Jurkat, Clone E6-1 (cell line): ENCODE data around the gene LRRC52.
A peak's percentile ranks its signal among the peaks of the same experiment; 100 is the strongest.
"Not testable (repeated sequence)": the region's sequence is repeated elsewhere in the genome, so short reads cannot be mapped to it uniquely, and the experiment has no call there.

Experiments
- DNase-seq: peaks from one replicate; pipeline ENCODE4 v3.0.0-alpha.2; 2011; ENCODE audit warnings: low read depth, low spot score
- H3K4me3 ChIP-seq: 2 replicates; pipeline ENCODE4 v1.5.1; 2011; ENCODE audit warnings: mild to moderate bottlenecking, low read length, control low read depth, moderate library complexity

LRRC52 gene

GRCh38 chr1:165575468-165576099, 31.8 kb downstream of the LRRC52 start:
- no peak for DNase-seq
- no peak overlapping the region for H3K4me3 ChIP-seq

- no peak overlapping the region for H3K4me3 ChIP-seq
- no peak for DNase-seq
Measured at GRCh38 chr1:165576536-165576935, 32.7 kb downstream of the LRRC52 start.

- no peak for DNase-seq
Measured at GRCh38 chr1:165577707-165578106, 33.9 kb downstream of the LRRC52 start.

DNA sequence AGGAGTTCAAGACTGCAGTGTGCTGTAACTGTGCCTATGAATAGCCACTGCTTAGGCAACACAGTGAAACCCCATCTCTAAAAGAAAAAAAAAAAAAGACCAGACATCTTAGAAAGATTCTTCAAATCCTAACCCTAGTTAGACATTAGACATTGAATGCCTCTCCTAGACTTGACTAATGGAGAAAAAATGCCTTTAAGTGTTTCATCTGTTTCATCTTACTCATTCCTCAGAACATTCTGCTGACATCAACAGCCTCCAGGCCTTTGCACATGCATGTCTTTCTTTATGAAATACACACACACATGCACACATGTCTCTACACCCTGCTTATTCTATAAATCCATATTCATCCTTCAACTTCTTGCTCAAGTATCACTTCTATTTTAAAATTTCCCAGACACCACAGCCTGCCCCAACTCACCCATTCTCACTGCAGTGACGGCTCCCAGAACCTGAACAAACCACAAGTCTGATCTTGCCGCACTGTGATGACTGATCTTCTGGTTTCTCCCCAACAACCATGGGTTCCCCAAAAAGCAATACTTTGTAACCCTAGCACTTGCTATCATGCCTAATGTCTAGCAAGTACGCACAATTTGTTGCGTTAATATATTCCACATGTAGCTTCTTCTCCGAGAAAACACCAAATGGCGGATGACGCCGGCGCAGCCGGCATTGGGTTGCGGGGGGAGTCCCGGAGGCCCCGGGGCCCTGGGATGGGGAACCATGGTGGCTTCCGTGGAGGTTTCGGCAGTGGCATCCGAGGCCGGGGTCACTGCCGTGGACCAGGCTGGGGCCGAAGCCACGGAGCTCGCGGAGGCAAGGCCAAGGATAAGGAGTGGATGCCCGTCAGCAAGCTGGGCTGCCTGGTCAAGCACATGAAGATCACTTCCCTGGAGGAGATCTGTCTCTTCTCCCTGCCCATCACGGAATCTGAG, 37.4 kb downstream of the LRRC52 start:
- no peak overlapping the region for H3K4me3 ChIP-seq
- no peak for DNase-seq

More at GRCh38 chr1:165577707-165578106, 33.9 kb downstream of the LRRC52 start:
- no peak overlapping the region for H3K4me3 ChIP-seq

- DNase-seq, result no peak
- no peak overlapping the region for H3K4me3 ChIP-seq
Measured at GRCh38 chr1:165581926-165582325, 38.1 kb downstream of the LRRC52 start.

DNA sequence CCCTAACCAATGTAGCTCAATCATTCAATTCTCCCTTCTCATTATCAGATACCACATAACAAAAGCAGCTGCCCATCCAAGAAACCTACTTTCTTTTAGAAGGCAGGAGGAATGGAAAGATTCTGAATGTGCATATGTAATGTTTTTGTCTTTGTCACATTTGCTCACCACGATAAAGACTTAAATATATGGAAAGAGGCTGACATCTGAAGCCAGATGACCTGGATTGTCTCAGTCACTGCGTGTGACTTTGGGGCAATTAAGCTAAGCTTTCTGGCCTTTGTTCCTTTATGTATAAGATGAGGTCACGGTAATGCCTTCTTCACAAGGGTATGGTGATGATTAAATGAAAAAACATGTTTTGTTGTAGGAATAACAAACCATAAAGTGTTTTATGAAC, 42.6 kb downstream of the LRRC52 start:
- no peak for DNase-seq
- no peak overlapping the region for H3K4me3 ChIP-seq

DNA sequence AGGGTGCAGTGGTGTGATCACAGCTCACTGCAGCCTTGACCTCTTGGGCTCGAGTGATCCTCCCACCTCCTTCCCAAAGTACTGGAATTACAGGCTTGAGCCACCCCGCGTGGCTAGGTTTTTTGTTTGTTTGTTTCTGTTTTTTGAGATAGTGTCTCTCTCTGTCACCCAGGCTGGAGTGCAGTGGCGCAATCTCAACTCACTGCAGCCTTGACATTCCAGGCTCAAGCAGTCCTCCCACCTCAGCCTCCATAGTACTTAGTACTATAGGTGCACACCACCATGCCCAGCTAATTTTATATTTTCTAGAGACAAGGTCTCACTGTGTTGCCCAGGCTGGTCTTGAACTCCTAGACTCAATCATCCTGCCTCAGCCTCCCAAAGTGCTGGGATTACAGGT, 47.6 kb downstream of the LRRC52 start:
- not testable (repeated sequence) for H3K4me3 ChIP-seq, DNase-seq

GRCh38 chr1:165592945-165593823, 49.4 kb downstream of the LRRC52 start:
- DNase-seq, result peak; percentile 78
- H3K4me3 ChIP-seq, result no peak overlapping the region

GRCh38 chr1:165595246-165595938, 51.6 kb downstream of the LRRC52 start:
- no peak overlapping the region for H3K4me3 ChIP-seq
- no peak for DNase-seq

- H3K4me3 ChIP-seq, result peak overlapping the region; percentile 71
- peak; percentile 90 for DNase-seq
Measured at GRCh38 chr1:165597883-165598675, 54.3 kb downstream of the LRRC52 start.

GRCh38 chr1:165598676-165599059, 54.9 kb downstream of the LRRC52 start:
- H3K4me3 ChIP-seq, result peak overlapping the region; percentile 71
- DNase-seq, result no peak

DNA sequence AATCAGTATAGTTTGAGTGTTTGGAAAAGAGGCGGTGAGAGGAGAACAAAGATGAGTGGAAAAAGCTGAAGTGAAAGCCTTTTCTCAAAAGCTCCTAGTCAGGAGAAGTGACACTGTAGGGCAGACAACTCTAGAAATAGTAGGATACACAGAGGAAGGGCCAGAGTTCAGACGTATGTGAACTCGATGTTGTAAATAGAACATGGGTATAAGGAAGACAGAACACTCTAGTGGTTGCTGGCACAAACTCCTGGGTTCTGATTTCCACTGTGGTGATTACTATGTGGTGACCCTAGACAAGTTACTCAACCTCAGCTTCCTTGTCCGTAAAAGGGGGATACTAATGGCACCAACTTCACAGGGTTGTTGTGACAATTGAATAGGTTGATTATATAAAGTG, 57.0 kb downstream of the LRRC52 start:
- no peak for DNase-seq
- no peak overlapping the region for H3K4me3 ChIP-seq

DNA sequence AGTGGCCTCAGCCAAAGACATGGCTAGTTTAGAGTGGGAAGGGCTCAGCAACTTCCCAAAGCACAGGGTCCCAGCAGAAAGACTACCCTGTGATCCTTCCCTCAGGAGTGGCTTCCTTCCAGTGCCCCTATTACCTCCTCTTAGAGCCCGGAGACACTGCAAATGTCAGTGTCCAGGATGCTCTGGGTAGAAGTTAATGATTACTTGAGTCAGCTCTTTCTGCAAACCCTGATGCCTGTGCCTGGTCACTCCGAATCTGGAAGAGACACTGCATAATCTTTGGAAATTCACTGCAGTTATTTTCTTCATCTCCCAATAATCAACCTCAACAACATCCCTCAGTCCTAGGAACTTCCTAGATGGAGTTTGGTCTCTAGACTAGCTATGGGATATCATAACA, 60.0 kb downstream of the LRRC52 start:
- no peak for DNase-seq
- H3K4me3 ChIP-seq, result no peak overlapping the region

DNA sequence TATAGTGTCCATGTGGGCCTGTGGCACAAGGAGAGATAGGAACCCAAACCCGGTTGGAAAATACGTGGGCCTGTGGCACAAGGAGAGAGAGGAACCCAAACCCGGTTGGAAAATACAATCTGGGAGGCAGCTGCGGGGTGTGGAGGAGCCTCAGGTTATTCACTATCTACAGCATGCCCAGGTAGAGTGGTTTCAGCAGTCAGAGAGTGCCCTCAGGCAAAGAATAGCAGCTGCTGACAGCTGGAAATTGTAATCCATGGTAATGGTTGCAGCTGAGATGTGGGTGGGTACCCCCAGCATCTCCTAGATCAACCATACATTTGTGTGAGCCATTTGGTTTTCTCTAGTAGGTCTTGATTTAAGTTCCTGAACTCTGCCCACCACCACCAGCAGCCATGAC, 61.4 kb downstream of the LRRC52 start:
- no peak overlapping the region for H3K4me3 ChIP-seq
- DNase-seq, result no peak

DNA sequence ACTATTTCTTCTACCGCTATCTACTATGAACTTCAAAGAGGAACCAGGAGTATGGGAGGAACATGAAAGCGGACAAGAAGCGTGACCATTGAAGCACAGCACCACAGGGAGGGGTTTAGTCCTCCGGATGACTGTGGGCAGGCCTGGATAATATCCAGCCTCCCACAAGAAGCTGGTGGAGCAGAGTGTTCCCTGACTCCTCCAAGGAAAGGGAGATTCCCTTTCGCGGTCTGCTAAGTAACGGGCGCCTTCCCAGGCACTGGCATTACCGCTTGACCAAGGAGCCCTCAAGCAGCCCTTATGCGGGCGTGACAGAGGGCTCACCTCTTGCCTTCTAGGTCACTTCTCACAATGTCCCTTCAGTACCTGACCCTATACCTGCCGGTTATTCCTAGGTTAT, 62.9 kb downstream of the LRRC52 start:
- not testable (repeated sequence) for DNase-seq, H3K4me3 ChIP-seq

DNA sequence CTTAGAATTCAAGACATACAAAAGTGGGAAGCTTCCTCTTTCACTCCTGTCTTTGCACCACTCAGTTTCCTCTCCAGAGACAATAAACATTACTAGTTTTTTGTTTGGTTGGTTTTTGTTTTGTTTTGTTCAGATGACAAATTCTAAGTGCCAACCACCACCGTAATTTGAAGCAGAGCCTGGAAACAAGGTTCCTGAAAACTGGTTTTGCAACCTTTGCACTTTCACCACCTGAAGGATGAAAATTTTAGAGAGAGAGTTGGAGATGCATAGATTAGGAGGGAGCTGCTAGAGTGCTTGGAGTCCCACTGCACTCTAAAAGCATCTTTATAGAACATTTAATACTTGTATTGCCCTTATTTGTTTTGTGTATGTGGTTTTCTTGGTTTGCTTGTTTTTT, 67.1 kb downstream of the LRRC52 start:
- DNase-seq, result no peak
- H3K4me3 ChIP-seq, result no peak overlapping the region

DNA sequence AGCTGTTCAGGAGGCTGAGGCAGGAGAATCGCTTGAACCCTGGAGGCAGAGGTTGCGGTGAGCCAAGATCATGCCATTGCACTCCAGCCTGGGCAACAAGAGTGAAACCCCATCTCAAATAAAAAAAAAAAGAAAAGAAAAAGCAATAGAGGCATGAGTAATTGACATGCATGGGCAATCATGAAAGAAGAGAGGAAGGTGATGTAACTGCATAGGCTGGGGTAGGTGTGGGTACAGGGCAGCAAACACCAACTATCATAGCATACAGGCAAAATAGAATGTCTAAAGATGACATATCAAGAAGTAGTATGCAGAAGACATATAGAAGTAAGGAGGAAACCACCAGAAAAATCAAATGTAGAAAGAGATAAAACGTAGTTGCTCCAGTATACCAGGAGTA, 68.3 kb downstream of the LRRC52 start:
- no peak for DNase-seq
- no peak overlapping the region for H3K4me3 ChIP-seq
